Mesangial cell (primary cell): ENCODE measurements around the gene PAX7. TPM values are rescaled to one million over a fixed set of nuclear protein-coding genes. Genes with fewer than 3 reads are reported as not detected.

ENCODE experiments used
- total RNA-seq: library from RNA; depleted of rRNA; stranded (reverse); fragments of >200 nt; gene quantifications from 2 replicates; pipeline ENCODE4 v1.2.3, GENCODE V29; 2015

Gene PAX7
- total RNA-seq = not detected in 2 replicates

DNA sequence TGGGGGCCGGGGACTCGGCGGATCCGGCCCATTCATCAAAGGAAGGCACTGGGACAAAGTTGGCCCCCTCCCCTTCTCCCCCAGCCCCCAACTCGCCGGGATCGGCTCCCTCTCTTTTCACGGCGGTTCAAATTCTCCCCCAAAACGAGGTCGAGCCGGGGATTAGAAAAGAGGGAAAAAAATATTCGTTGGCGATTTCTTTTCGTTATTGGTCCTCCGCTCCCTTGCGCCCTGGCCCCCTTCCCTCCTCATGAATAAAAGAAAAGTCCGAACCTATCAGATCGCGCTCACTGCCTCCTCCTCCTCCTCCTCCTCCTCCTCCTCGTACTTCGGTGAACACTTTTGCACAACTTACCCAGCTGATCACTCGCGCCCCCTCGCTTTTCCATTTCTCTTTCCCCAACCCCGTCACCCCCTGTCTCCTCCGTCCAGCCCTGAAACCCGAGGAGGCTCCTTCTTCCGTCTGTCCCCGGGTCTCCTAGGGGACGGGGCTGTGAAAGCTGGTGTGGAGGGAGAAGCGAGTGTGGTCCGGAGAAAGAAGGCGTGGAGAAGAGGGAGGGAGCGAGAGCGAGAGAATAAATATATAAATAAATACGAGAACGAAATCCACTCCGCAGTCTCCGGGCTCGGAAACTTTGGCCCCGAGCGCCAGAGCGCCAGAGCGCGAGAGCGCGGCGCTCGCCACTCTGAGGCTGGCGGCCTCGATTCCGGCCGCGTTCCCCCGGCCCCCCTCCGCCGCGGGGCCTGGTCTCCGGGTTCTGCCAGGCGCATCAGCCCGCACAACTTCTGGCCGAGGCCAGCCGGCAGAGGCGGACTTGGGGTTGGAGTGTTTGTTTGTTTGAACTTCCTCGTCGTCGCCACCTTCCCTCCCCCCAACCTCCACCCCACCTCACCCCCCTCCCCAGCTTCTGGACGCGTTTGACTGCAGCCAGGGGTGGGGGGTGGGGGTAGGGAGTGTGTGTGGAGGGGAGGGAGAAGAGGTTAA, at the start of gene PAX7:
TSS of gene PAX7 (plus strand) at position 336 of the 985 bp plus-strand sequence. CDS start 758 bp downstream, outside the sequence.

Other genes starting within 250 kb of the PAX7 start
- gene KLHDC7A, start 149.9 kb upstream of the PAX7 start, total RNA-seq = 0.16 and 2.4 TPM in 2 replicates
- gene TAS1R2, start 228.8 kb downstream of the PAX7 start, total RNA-seq = not detected in 2 replicates